Mesenteric fat pad (tissue), 1 donor: Measurements from ENCODE around the gene MRPL58. TPM values are rescaled to one million over a fixed set of nuclear protein-coding genes. Genes with fewer than 3 reads are reported as not detected.

Experiments
- DNase-seq: peaks from one replicate; pipeline ENCODE4 v3.0.0-alpha.2; 2020; ENCODE audit warnings: low spot score
- total RNA-seq: library from RNA; stranded (reverse); fragmentation: NEBNext Ultra II Directional; extraction: Animal tissue kit (Norgen Biotek cat#: 25700); gene quantifications from one replicate; pipeline ENCODE4 v1.2.1, GENCODE V29; 2021
- donor health status: DM: yes; HTN: yes; CAD: no.

Gene MRPL58
- total RNA-seq, 1 donor from 2014 or later: 26.4 TPM

GRCh38 chr17:75046407-75047289 lies 34.2 kb downstream of the MRPL58 start, which contains the start of the genes ATP5PD and KCTD2:
TSS of gene ATP5PD (minus strand) at chr17:75046969. CDS start at chr17:75042650, 4,319 bp downstream.
TSS of gene KCTD2 (plus strand) at chr17:75047225. CDS start at chr17:75047251, 26 bp downstream.
- peak; percentile 99 for DNase-seq

GRCh38 chr17:75047398-75048098 lies 35.1 kb downstream of the MRPL58 start:
- peak; percentile 88 for DNase-seq

GRCh38 chr17:75048249-75048878 lies 35.9 kb downstream of the MRPL58 start:
- no peak for DNase-seq

GRCh38 chr17:75049057-75049456 lies 36.6 kb downstream of the MRPL58 start:
- no peak for DNase-seq

- no peak for DNase-seq
Observed at GRCh38 chr17:75049706-75050105, 37.2 kb downstream of the MRPL58 start.

- no peak for DNase-seq
Observed at GRCh38 chr17:75051941-75052340, 39.5 kb downstream of the MRPL58 start.

- DNase-seq: no peak
Observed at GRCh38 chr17:75059369-75060345, 47.2 kb downstream of the MRPL58 start.

GRCh38 chr17:75060434-75061054 lies 48.1 kb downstream of the MRPL58 start:
- DNase-seq: no peak

- no peak for DNase-seq
Observed at GRCh38 chr17:75061055-75061438, 48.6 kb downstream of the MRPL58 start.

- no peak for DNase-seq
Observed at GRCh38 chr17:75061618-75062017, 49.1 kb downstream of the MRPL58 start.

- no peak for DNase-seq
Observed at GRCh38 chr17:75063201-75063600, 50.7 kb downstream of the MRPL58 start.

GRCh38 chr17:75063626-75064025 lies 51.2 kb downstream of the MRPL58 start:
- no peak for DNase-seq

- no peak for DNase-seq
Observed at GRCh38 chr17:75064040-75064439, 51.6 kb downstream of the MRPL58 start.

GRCh38 chr17:75064460-75064859 lies 52.0 kb downstream of the MRPL58 start:
- DNase-seq: no peak

GRCh38 chr17:75064867-75065561 lies 52.5 kb downstream of the MRPL58 start:
- DNase-seq: no peak

- no peak for DNase-seq
Observed at GRCh38 chr17:75065562-75066151, 53.2 kb downstream of the MRPL58 start.

- no peak for DNase-seq
Observed at GRCh38 chr17:75067856-75068255, 55.4 kb downstream of the MRPL58 start.

GRCh38 chr17:75068750-75069149 lies 56.3 kb downstream of the MRPL58 start:
- no peak for DNase-seq

GRCh38 chr17:75069783-75070182 lies 57.3 kb downstream of the MRPL58 start:
- DNase-seq: no peak
